ENCODE measurements around the gene TRIP13. TPM values are rescaled to one million over a fixed set of nuclear protein-coding genes. Genes with fewer than 3 reads are reported as not detected.

Gene TRIP13
- total and polyA plus RNA-seq, 2 experiments from 2014 or later = 42.5 to 44.8 TPM

DNA sequence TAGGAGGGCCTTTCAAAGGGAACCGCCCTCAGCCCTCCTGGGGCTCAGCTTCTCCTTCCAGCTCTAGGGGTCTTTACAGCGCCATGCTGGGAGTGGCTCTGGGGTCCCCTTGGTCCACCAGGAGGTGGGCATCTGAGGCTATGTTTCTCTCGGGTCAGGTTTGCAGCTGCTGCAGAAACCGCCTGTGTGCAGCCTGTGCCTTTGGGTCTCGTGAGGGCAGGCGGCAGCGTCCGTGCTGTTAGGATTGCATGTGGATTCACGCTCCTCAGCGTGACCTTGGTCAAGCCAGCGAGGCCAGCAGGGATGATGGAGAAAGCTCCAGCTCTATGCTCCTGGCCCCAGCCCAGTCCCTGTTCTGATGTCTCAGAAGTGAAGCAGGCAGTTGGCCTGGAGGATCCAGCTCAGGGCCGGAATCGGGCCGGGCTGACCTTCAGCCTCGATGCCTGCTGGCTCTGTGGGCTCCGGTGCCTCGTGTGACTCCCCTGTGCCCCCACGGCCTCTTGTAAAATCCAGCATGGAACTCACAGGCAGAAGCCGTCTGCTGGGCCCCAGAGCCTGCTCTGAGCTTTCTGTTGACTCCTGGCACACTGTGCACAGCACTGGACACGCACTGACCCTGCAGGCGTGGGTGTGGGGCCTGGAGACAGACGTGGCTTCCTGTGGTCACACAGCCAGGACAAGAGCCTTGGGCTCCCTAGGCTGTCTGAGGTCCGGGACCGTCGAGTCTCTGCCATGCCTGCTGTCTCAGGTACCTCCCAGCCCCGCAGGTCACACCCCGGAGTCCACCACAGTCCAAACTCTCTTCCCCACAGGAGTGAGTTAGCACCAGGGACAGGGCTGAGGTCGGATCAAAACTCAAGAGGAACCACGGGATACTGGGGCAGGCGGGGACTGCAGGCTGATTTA is 54.3 kb downstream of the TRIP13 start:
- no peak for DNase-seq (ENCODE audit: low spot score)
- no peaks in the 10 kb centered on the region for H4K20me1 ChIP-seq (replicated peaks; ENCODE audit: insufficient read depth)
- no peak overlapping the region for H3K4me2 ChIP-seq
- no peak overlapping the region for H3K27ac ChIP-seq (ENCODE audit: low read depth)
- H3K27ac Mint-ChIP-seq = no peak overlapping the region
- H3K79me2 ChIP-seq (replicated peaks; ENCODE audit: insufficient read depth) = no peaks in the 10 kb centered on the region
- H3K36me3 Mint-ChIP-seq (ENCODE audit: low read depth) = no peaks in the 10 kb centered on the region
- ATAC-seq = no peak
- H3K27me3 Mint-ChIP-seq (ENCODE audit: insufficient read depth, low read depth, poor library complexity) = peaks cover 16% of the 10 kb centered on the region
- no peak overlapping the region for H3K4me3 Mint-ChIP-seq
- 0 out of 2 replicates have a peak overlapping the region, but pooled peaks have one; percentile 10 for H2AFZ ChIP-seq
- H3K9me2 ChIP-seq (ENCODE audit: insufficient read depth) = no peaks in the 10 kb centered on the region
- TF ChIP-seq EZH2phosphoT487 (IDR thresholded peaks at IDR 0.05; ENCODE audit: unreplicated experiment) = no peak
- no peak for TF ChIP-seq NANOG (IDR thresholded peaks at IDR 0.05; ENCODE audit: borderline replicate concordance)
- no peak for TF ChIP-seq ZNF114 (CRISPR knock-in tag; IDR thresholded peaks at IDR 0.05)
- TF ChIP-seq STAT1 (IDR thresholded peaks at IDR 0.05; ENCODE audit: unreplicated experiment) = no peak
- TF ChIP-seq, protein P1, sequence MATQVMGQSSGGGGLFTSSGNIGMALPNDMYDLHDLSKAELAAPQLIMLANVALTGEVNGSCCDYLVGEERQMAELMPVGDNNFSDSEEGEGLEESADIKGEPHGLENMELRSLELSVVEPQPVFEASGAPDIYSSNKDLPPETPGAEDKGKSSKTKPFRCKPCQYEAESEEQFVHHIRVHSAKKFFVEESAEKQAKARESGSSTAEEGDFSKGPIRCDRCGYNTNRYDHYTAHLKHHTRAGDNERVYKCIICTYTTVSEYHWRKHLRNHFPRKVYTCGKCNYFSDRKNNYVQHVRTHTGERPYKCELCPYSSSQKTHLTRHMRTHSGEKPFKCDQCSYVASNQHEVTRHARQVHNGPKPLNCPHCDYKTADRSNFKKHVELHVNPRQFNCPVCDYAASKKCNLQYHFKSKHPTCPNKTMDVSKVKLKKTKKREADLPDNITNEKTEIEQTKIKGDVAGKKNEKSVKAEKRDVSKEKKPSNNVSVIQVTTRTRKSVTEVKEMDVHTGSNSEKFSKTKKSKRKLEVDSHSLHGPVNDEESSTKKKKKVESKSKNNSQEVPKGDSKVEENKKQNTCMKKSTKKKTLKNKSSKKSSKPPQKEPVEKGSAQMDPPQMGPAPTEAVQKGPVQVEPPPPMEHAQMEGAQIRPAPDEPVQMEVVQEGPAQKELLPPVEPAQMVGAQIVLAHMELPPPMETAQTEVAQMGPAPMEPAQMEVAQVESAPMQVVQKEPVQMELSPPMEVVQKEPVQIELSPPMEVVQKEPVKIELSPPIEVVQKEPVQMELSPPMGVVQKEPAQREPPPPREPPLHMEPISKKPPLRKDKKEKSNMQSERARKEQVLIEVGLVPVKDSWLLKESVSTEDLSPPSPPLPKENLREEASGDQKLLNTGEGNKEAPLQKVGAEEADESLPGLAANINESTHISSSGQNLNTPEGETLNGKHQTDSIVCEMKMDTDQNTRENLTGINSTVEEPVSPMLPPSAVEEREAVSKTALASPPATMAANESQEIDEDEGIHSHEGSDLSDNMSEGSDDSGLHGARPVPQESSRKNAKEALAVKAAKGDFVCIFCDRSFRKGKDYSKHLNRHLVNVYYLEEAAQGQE (IDR thresholded peaks at IDR 0.05; ENCODE audit: unreplicated experiment) = no peak
- TF ChIP-seq, protein P2, sequence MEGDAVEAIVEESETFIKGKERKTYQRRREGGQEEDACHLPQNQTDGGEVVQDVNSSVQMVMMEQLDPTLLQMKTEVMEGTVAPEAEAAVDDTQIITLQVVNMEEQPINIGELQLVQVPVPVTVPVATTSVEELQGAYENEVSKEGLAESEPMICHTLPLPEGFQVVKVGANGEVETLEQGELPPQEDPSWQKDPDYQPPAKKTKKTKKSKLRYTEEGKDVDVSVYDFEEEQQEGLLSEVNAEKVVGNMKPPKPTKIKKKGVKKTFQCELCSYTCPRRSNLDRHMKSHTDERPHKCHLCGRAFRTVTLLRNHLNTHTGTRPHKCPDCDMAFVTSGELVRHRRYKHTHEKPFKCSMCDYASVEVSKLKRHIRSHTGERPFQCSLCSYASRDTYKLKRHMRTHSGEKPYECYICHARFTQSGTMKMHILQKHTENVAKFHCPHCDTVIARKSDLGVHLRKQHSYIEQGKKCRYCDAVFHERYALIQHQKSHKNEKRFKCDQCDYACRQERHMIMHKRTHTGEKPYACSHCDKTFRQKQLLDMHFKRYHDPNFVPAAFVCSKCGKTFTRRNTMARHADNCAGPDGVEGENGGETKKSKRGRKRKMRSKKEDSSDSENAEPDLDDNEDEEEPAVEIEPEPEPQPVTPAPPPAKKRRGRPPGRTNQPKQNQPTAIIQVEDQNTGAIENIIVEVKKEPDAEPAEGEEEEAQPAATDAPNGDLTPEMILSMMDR (conservative IDR thresholded peaks at IDR 0.05; ENCODE audit: low read depth in 2 of 2) = no peak
- TF ChIP-seq EZH2 (IDR thresholded peaks at IDR 0.05; ENCODE audit: low read depth, unreplicated experiment) = no peak
- TF ChIP-seq ZNF331 (CRISPR knock-in tag; IDR thresholded peaks at IDR 0.05; ENCODE audit: low read depth) = no peak
- TF ChIP-seq JUNB (IDR thresholded peaks at IDR 0.05; ENCODE audit: unreplicated experiment) = no peak
- no peak for TF ChIP-seq POLR2AphosphoS5 (IDR thresholded peaks at IDR 0.05; ENCODE audit: low read depth)
- no peak for TF ChIP-seq CREB1 (CRISPR knock-in tag; IDR thresholded peaks at IDR 0.05; ENCODE audit: low read depth)
- TF ChIP-seq, protein P3, sequence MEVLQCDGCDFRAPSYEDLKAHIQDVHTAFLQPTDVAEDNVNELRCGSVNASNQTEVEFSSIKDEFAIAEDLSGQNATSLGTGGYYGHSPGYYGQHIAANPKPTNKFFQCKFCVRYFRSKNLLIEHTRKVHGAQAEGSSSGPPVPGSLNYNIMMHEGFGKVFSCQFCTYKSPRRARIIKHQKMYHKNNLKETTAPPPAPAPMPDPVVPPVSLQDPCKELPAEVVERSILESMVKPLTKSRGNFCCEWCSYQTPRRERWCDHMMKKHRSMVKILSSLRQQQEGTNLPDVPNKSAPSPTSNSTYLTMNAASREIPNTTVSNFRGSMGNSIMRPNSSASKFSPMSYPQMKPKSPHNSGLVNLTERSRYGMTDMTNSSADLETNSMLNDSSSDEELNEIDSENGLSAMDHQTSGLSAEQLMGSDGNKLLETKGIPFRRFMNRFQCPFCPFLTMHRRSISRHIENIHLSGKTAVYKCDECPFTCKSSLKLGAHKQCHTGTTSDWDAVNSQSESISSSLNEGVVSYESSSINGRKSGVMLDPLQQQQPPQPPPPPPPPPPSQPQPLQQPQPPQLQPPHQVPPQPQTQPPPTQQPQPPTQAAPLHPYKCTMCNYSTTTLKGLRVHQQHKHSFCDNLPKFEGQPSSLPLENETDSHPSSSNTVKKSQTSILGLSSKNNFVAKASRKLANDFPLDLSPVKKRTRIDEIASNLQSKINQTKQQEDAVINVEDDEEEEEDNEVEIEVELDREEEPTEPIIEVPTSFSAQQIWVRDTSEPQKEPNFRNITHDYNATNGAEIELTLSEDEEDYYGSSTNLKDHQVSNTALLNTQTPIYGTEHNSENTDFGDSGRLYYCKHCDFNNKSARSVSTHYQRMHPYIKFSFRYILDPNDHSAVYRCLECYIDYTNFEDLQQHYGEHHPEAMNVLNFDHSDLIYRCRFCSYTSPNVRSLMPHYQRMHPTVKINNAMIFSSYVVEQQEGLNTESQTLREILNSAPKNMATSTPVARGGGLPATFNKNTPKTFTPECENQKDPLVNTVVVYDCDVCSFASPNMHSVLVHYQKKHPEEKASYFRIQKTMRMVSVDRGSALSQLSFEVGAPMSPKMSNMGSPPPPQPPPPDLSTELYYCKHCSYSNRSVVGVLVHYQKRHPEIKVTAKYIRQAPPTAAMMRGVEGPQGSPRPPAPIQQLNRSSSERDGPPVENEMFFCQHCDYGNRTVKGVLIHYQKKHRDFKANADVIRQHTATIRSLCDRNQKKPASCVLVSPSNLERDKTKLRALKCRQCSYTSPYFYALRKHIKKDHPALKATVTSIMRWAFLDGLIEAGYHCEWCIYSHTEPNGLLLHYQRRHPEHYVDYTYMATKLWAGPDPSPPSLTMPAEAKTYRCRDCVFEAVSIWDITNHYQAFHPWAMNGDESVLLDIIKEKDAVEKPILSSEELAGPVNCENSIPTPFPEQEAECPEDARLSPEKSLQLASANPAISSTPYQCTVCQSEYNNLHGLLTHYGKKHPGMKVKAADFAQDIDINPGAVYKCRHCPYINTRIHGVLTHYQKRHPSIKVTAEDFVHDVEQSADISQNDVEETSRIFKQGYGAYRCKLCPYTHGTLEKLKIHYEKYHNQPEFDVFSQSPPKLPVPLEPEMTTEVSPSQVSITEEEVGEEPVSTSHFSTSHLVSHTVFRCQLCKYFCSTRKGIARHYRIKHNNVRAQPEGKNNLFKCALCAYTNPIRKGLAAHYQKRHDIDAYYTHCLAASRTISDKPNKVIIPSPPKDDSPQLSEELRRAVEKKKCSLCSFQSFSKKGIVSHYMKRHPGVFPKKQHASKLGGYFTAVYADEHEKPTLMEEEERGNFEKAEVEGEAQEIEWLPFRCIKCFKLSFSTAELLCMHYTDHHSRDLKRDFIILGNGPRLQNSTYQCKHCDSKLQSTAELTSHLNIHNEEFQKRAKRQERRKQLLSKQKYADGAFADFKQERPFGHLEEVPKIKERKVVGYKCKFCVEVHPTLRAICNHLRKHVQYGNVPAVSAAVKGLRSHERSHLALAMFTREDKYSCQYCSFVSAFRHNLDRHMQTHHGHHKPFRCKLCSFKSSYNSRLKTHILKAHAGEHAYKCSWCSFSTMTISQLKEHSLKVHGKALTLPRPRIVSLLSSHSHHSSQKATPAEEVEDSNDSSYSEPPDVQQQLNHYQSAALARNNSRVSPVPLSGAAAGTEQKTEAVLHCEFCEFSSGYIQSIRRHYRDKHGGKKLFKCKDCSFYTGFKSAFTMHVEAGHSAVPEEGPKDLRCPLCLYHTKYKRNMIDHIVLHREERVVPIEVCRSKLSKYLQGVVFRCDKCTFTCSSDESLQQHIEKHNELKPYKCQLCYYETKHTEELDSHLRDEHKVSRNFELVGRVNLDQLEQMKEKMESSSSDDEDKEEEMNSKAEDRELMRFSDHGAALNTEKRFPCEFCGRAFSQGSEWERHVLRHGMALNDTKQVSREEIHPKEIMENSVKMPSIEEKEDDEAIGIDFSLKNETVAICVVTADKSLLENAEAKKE (CRISPR knock-in tag; IDR thresholded peaks at IDR 0.05) = no peak
- TF ChIP-seq, protein P4, sequence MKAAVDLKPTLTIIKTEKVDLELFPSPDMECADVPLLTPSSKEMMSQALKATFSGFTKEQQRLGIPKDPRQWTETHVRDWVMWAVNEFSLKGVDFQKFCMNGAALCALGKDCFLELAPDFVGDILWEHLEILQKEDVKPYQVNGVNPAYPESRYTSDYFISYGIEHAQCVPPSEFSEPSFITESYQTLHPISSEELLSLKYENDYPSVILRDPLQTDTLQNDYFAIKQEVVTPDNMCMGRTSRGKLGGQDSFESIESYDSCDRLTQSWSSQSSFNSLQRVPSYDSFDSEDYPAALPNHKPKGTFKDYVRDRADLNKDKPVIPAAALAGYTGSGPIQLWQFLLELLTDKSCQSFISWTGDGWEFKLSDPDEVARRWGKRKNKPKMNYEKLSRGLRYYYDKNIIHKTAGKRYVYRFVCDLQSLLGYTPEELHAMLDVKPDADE (IDR thresholded peaks at IDR 0.05) = no peak
- peaks cover 7% of the 10 kb centered on the region; the same call in 2 of the 3 replicates for H3K4me1 Mint-ChIP-seq
- 0 out of 2 replicates have a peak, but pooled peaks cover 3% of the 10 kb centered on the region for H3F3A ChIP-seq (replicated peaks; ENCODE audit: low read depth)
- H3K4me3 ChIP-seq = no peak overlapping the region
- H3K9me3 Mint-ChIP-seq = no peaks in the 10 kb centered on the region
- H3K27me3 ChIP-seq (ENCODE audit: insufficient read depth) = no peaks in the 10 kb centered on the region
- H3K36me3 ChIP-seq (ENCODE audit: insufficient read depth) = no peaks in the 10 kb centered on the region
- no peaks in the 10 kb centered on the region for H3K4me1 ChIP-seq (ENCODE audit: insufficient read depth)
